Measurements from ENCODE around the gene ATL2. TPM values are rescaled to one million over a fixed set of nuclear protein-coding genes. Genes with fewer than 3 reads are reported as not detected.

The ATL2 gene
- polyA plus RNA-seq (2013), result 27.1 TPM

DNA sequence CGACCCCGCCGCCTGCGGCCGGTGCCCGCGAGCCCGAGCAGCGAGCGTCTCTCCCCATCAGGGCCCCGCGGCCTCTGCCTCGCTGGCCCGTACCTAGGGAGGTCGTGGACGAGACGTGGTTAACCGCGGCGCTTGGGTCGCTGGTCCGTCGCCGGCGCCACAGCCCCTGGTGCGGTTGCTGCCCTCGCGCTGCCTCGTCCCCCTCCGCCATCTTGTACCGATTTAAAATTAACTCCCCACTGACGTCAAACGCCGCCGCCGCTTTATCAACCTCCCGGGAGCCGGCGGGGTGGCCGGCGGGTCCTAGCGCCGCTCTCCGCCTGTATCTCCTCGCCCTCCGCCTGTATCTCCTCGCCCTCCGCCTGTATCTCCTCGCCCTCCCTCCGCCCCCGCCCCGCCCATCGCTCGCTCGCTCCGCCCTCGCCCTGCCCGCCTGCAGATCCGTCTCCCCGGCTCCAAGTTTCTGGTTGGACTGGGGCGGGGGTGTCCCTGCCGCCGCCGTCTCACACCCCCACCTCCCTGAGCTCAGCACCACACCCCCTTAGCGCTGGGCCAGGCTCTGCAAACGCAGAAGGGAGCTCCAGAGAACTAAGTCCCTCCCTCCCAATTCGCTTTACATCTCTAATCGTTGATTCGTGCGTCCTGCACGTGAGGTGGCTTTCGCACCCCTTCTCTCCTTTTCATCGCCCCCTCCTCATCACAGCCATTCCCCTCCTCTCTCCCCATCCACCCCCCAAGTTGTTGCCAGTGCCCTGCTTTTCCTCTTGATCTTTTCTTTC, at the start of gene ATL2:
TSS of gene ATL2 (minus strand) at position 224 of the 779 bp plus-strand sequence. CDS start at position 211, 13 bp downstream.
- peak within 1 kb of the TSS; percentile 79 to 96 (median 89) for H3K4me3 ChIP-seq (ENCODE audit: control insufficient read depth in 1 of 7, extremely low read depth in 1 of 7, insufficient read depth in 4 of 7, low read depth in 2 of 7, low read length in 6 of 7)
- no peaks in the 10 kb centered on the region for H3K27me3 ChIP-seq (replicated peaks in 2 of 5; ENCODE audit: control insufficient read depth in 4 of 5, insufficient read depth in 5 of 5, low read length in 4 of 5)
- H3K9me3 ChIP-seq (ENCODE audit: control extremely low read depth in 1 of 5, control insufficient read depth in 4 of 5, insufficient read depth in 2 of 5, low read depth in 1 of 5, low read length in 4 of 5), result no peaks in the 10 kb centered on the region
- peak within 1 kb of the TSS; percentile 80 to 93 for H3K27ac ChIP-seq (ENCODE audit: insufficient read depth in 1 of 2, low read depth in 1 of 2, low read length in 2 of 2, poor library complexity in 1 of 2, severe bottlenecking in 2 of 2)
- POLR2A ChIA-PET, result interaction anchor here (0.6 to 1.1 kb wide), 4 partner anchors 18 to 374 kb away, joined by 3 to 9 read pairs (median 4); partner anchors contain the start of gene SRSF7
- WGBS (ENCODE audit: insufficient coverage), result 0% methylated on average over 35 of the region's 73 CpGs
- H3K36me3 ChIP-seq (ENCODE audit: control insufficient read depth in 4 of 4, insufficient read depth in 4 of 4, low read length in 3 of 4), result no peaks in the 10 kb centered on the region
- DNase-seq, result peak; percentile 95 to 98 (median 97)
- H3K4me1 ChIP-seq (ENCODE audit: control extremely low read depth in 1 of 4, control insufficient read depth in 4 of 4, insufficient read depth in 4 of 4, low read length in 3 of 4), result peaks cover 7 to 40% (median 27%) of the 10 kb centered on the region in 4 experiments
- CTCF ChIA-PET, result interaction anchor here (0.6 to 3.6 kb wide), 9 partner anchors 11 to 160 kb away, joined by 3 to 22 read pairs (median 6); no protein-coding TSS in a partner anchor

DNA sequence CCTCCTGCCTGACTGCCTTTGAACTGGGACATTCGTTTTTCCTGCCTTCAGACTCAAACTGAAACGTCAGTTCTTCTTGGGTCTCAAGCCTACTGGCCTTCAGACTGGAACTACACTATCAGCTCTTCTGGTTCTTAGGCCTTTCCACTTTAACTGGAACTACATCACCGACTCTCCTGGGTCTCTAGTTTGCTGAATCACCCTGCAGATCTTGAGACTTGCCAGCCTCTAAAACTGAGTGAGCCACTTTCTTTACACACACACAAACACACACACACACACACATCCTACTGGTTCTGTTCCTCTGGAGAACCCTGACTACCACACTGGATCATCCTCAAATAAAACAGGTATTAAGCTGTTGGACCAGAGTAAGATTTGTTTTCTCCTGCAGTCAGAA, 46.7 kb upstream of the ATL2 start:
- CTCF ChIA-PET, result no interaction called here
- no peak for DNase-seq
- 63% methylated on average over 3 of the region's 3 CpGs for WGBS (ENCODE audit: insufficient coverage)

DNA sequence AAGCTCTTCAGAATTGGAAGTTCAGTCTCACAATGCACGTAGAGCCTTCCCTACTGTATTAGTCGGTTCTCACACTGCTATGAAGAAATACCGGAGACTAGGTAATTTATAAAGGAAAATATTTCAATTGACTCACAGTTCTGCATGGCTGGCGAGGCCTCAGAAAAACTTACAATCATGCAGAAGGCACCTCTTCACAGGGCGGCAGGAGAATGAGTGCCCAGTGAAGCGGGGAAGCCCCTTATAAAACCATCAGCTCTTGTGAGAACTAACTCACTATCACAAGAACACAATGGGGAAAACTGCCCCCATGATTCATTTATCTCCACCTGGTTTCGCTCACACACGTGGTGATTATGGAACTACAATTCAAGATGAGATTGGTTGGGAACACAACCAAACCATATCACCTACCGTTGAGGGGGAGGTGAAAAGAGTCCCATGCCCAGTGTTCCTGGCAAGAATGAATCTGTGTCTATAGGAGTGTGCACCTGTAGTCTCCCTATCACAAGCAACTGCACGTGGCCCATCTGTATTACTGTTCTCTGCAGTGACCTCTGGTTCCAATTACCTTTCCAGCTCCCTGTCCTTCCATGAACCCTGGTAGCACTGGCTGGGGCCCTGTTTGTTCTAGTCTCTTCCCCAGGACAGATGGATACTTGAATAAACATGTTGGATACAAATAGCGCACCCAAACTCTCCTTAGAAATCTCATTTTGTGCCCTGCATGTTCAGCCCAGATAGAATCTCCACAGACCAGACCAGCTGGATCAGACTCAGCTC, 44.4 kb upstream of the ATL2 start:
- H3K9me3 ChIP-seq (ENCODE audit: control extremely low read depth in 1 of 5, control insufficient read depth in 4 of 5, insufficient read depth in 2 of 5, low read depth in 1 of 5, low read length in 4 of 5), result no peaks in the 10 kb centered on the region
- CTCF ChIA-PET, result interaction anchor here (0.8 to 1.1 kb wide), 2 partner anchors 30 to 31 kb away, joined by 3 read pairs; no protein-coding TSS in a partner anchor
- H3K27ac ChIP-seq (ENCODE audit: insufficient read depth in 1 of 2, low read depth in 1 of 2, low read length in 2 of 2, poor library complexity in 1 of 2, severe bottlenecking in 2 of 2), result no peak overlapping the region
- POLR2A ChIA-PET, result interaction anchor here (0.5 kb wide), 1 partner anchor 44 kb away, joined by 3 read pairs; no protein-coding TSS in a partner anchor
- DNase-seq, result no peak
- peaks cover 0 to 3% (median 1%) of the 10 kb centered on the region in 5 experiments for H3K27me3 ChIP-seq (replicated peaks in 2 of 5; ENCODE audit: control insufficient read depth in 4 of 5, insufficient read depth in 5 of 5, low read length in 4 of 5)
- no peak overlapping the region for H3K4me3 ChIP-seq (ENCODE audit: control insufficient read depth in 1 of 7, extremely low read depth in 1 of 7, insufficient read depth in 4 of 7, low read depth in 2 of 7, low read length in 6 of 7)
- 98% methylated on average over 5 of the region's 11 CpGs for WGBS (ENCODE audit: insufficient coverage)
- no peaks in the 10 kb centered on the region for H3K36me3 ChIP-seq (ENCODE audit: control insufficient read depth in 4 of 4, insufficient read depth in 4 of 4, low read length in 3 of 4)
- no peaks in the 10 kb centered on the region for H3K4me1 ChIP-seq (ENCODE audit: control extremely low read depth in 1 of 4, control insufficient read depth in 4 of 4, insufficient read depth in 4 of 4, low read length in 3 of 4)

More for the DNA sequence above, 46.7 kb upstream of the ATL2 start:
- Histone ChIP-seq H3K27me3 (replicated peaks in 2 of 5; ENCODE audit: control insufficient read depth in 4 of 5, insufficient read depth in 5 of 5, low read length in 4 of 5) (peaks cover 0 to 3% (median under 1%) of the 10 kb centered on the region in 5 experiments), H3K4me1 (ENCODE audit: control extremely low read depth in 1 of 4, control insufficient read depth in 4 of 4, insufficient read depth in 4 of 4, low read length in 3 of 4) (no peaks in the 10 kb centered on the region), H3K36me3 (ENCODE audit: control insufficient read depth in 4 of 4, insufficient read depth in 4 of 4, low read length in 3 of 4) (no peaks in the 10 kb centered on the region), H3K9me3 (ENCODE audit: control extremely low read depth in 1 of 5, control insufficient read depth in 4 of 5, insufficient read depth in 2 of 5, low read depth in 1 of 5, low read length in 4 of 5) (no peaks in the 10 kb centered on the region), H3K27ac (ENCODE audit: insufficient read depth in 1 of 2, low read depth in 1 of 2, low read length in 2 of 2, poor library complexity in 1 of 2, severe bottlenecking in 2 of 2) (no peak overlapping the region), H3K4me3 (ENCODE audit: control insufficient read depth in 1 of 7, extremely low read depth in 1 of 7, insufficient read depth in 4 of 7, low read depth in 2 of 7, low read length in 6 of 7) (no peak overlapping the region)
- POLR2A ChIA-PET, result no interaction called here

DNA sequence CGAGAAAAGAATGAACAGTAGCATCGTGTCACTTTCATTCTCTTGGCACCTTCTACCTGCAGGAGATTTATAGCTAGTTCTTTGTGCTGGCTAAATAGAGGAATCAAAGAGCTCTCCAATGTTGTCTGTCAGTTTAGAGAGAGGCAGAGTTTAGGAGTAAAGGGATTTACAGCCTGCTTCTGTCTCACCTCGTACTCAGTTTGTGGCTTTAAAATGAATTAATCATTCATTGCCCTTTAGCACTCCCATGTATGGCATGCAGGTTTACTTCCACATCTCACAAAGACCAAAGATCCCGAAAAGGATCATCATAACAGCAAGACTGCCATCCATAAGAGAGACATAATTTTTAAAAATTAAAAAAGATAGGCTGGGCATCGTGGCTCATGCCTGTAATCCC, 42.4 kb upstream of the ATL2 start:
- no peaks in the 10 kb centered on the region for H3K9me3 ChIP-seq (ENCODE audit: control extremely low read depth in 1 of 5, control insufficient read depth in 4 of 5, insufficient read depth in 2 of 5, low read depth in 1 of 5, low read length in 4 of 5)
- 100% methylated on average over 1 of the region's 5 CpGs for WGBS (ENCODE audit: insufficient coverage)
- CTCF ChIA-PET, result interaction anchor here (2.0 to 2.3 kb wide), 3 partner anchors 11 to 50 kb away, joined by 4 to 12 read pairs (median 9); no protein-coding TSS in a partner anchor
- no peak for DNase-seq
- H3K4me1 ChIP-seq (ENCODE audit: control extremely low read depth in 1 of 4, control insufficient read depth in 4 of 4, insufficient read depth in 4 of 4, low read length in 3 of 4), result no peaks in the 10 kb centered on the region
- peaks cover 0 to 3% (median 0%) of the 10 kb centered on the region in 5 experiments for H3K27me3 ChIP-seq (replicated peaks in 2 of 5; ENCODE audit: control insufficient read depth in 4 of 5, insufficient read depth in 5 of 5, low read length in 4 of 5)
- H3K27ac ChIP-seq (ENCODE audit: insufficient read depth in 1 of 2, low read depth in 1 of 2, low read length in 2 of 2, poor library complexity in 1 of 2, severe bottlenecking in 2 of 2), result no peak overlapping the region
- POLR2A ChIA-PET, result no interaction called here
- H3K36me3 ChIP-seq (ENCODE audit: control insufficient read depth in 4 of 4, insufficient read depth in 4 of 4, low read length in 3 of 4), result no peaks in the 10 kb centered on the region
- no peak overlapping the region for H3K4me3 ChIP-seq (ENCODE audit: control insufficient read depth in 1 of 7, extremely low read depth in 1 of 7, insufficient read depth in 4 of 7, low read depth in 2 of 7, low read length in 6 of 7)

DNA sequence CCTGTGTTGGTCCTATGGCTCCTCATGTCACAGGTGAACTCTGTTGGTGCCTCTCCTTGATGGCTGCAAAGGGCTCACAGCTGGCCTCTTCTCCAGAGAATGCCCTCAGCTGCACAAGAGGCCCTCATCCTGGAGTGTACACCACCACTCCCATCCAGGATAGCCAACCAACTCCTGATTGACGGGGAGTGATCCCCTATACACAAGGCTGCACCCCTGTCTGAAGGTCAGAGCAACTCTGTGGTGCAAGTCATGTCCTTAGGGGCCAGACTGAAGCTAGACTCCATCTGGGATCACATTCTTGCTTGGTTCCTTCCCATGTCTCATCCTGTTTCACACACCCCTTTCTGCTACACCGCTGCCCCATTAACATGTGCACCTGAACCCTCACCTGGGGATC, 41.7 kb upstream of the ATL2 start:
- Histone ChIP-seq H3K4me3 (ENCODE audit: control insufficient read depth in 1 of 7, extremely low read depth in 1 of 7, insufficient read depth in 4 of 7, low read depth in 2 of 7, low read length in 6 of 7) (no peak overlapping the region), H3K4me1 (ENCODE audit: control extremely low read depth in 1 of 4, control insufficient read depth in 4 of 4, insufficient read depth in 4 of 4, low read length in 3 of 4) (no peaks in the 10 kb centered on the region), H3K27me3 (replicated peaks in 2 of 5; ENCODE audit: control insufficient read depth in 4 of 5, insufficient read depth in 5 of 5, low read length in 4 of 5) (peaks cover 0 to 3% (median 0%) of the 10 kb centered on the region in 5 experiments), H3K36me3 (ENCODE audit: control insufficient read depth in 4 of 4, insufficient read depth in 4 of 4, low read length in 3 of 4) (no peaks in the 10 kb centered on the region), H3K27ac (ENCODE audit: insufficient read depth in 1 of 2, low read depth in 1 of 2, low read length in 2 of 2, poor library complexity in 1 of 2, severe bottlenecking in 2 of 2) (no peak overlapping the region), H3K9me3 (ENCODE audit: control extremely low read depth in 1 of 5, control insufficient read depth in 4 of 5, insufficient read depth in 2 of 5, low read depth in 1 of 5, low read length in 4 of 5) (peaks cover 0 to 3% (median 0%) of the 10 kb centered on the region in 5 experiments)
- ChIA-PET CTCF (interaction anchor here (0.8 to 2.3 kb wide), 4 partner anchors 11 to 51 kb away, joined by 3 to 12 read pairs (median 6); no protein-coding TSS in a partner anchor), POLR2A (interaction anchor here (0.7 kb wide), 1 partner anchor 319 kb away, joined by 3 read pairs; no protein-coding TSS in a partner anchor)
- 94% methylated on average over 2 of the region's 2 CpGs for WGBS (ENCODE audit: insufficient coverage)
- no peak for DNase-seq

DNA sequence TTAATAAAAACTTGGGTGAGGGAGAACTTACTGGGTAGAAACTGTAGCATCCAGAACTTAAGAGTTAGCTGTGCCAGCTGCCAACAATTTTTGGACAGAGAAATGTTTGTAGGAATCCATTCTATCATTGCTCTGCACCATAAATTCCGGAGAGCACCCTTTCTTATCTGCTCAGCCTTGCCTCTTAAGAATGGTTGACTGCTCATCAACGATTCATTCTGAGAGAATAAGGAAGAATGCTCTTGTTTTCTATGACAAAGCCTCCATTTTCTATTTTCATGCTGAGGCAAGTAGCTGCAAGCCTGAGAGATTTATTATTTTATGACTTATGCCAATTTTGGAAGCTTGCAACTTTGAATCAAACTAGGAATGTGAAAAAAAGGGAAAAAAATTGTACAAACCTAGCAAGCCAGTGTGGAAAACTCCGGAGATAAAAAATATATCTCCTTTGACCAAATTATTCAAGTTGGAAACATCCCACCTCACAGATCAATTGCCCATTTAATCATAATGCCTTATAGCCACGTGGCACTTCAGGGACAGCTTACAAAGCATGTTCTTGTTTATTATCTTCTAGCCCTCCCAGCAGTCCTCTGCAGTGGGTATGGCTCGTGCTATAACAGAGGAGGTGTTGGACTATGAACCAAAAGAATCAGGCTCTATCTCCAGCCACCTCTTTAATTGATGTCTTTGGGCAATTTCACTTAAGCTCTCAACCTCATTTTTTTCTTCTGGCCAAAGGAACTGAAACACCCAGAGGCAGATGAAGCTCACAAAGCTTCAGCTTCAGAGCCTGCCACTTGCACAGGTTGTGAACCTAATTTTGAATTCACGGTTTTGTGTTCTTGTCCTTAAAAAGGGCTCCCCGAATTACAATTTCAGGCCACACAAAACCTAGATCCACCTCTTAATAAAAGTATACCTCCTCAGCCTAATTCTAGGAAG, 40.9 kb upstream of the ATL2 start:
- Histone ChIP-seq H3K4me1 (ENCODE audit: control extremely low read depth in 1 of 4, control insufficient read depth in 4 of 4, insufficient read depth in 4 of 4, low read length in 3 of 4) (no peaks in the 10 kb centered on the region), H3K9me3 (ENCODE audit: control extremely low read depth in 1 of 5, control insufficient read depth in 4 of 5, insufficient read depth in 2 of 5, low read depth in 1 of 5, low read length in 4 of 5) (peaks cover 0 to 4% (median 3%) of the 10 kb centered on the region in 5 experiments), H3K4me3 (ENCODE audit: control insufficient read depth in 1 of 7, extremely low read depth in 1 of 7, insufficient read depth in 4 of 7, low read depth in 2 of 7, low read length in 6 of 7) (no peak overlapping the region), H3K36me3 (ENCODE audit: control insufficient read depth in 4 of 4, insufficient read depth in 4 of 4, low read length in 3 of 4) (no peaks in the 10 kb centered on the region), H3K27me3 (replicated peaks in 2 of 5; ENCODE audit: control insufficient read depth in 4 of 5, insufficient read depth in 5 of 5, low read length in 4 of 5) (peaks cover 0 to 3% (median 0%) of the 10 kb centered on the region in 5 experiments), H3K27ac (ENCODE audit: insufficient read depth in 1 of 2, low read depth in 1 of 2, low read length in 2 of 2, poor library complexity in 1 of 2, severe bottlenecking in 2 of 2) (no peak overlapping the region)
- DNase-seq, result no peak
- 92% methylated on average over 7 of the region's 7 CpGs for WGBS (ENCODE audit: insufficient coverage)
- ChIA-PET POLR2A (interaction anchor here (0.7 kb wide), 1 partner anchor 319 kb away, joined by 3 read pairs; no protein-coding TSS in a partner anchor), CTCF (interaction anchor here (0.8 to 2.3 kb wide), 4 partner anchors 12 to 52 kb away, joined by 3 to 12 read pairs (median 6); no protein-coding TSS in a partner anchor)

Data from common myeloid progenitor, CD34-positive (primary cell).